Caco-2 (cell line): Measurements from ENCODE around the gene TTLL9. TPM values are rescaled to one million over a fixed set of nuclear protein-coding genes. Genes with fewer than 3 reads are reported as not detected.

Experiments
- BruUV-seq: library from RNA; stranded (reverse); fragments of 400-500 nt; replicated peaks from 2 replicates; lab custom pipeline; 2021; lab: Mats Ljungman, UMichigan
- CTCF ChIA-PET: fragments of 300-600 bp; sonication (Branson Sonifier 250); formaldehyde crosslinking; loops from one replicate; lab custom pipeline; 2022; ENCODE audit warnings: antibody characterized with exemption; lab: Charles Lee
- POLR2A ChIA-PET: fragments of 300-600 bp; sonication (Branson Sonifier 250); formaldehyde crosslinking; loops from one replicate; lab custom pipeline; 2022; ENCODE audit warnings: antibody characterized with exemption; lab: Charles Lee
- DNase-seq, 2 experiments: peaks; one replicate each; pipeline versions ENCODE4 v3.0.0 to v3.0.0-alpha.2; 2020 to 2022
- H3K27me3 ChIP-seq: replicated peaks from 2 replicates; pipeline ENCODE4 v1.6.0; 2011; ENCODE audit warnings: low read length; ENCODE audit not compliant: control insufficient read depth, insufficient read depth
- H3K36me3 ChIP-seq: 2 replicates; pipeline ENCODE4 v1.5.1; 2011; ENCODE audit warnings: low read length; ENCODE audit not compliant: control insufficient read depth, insufficient read depth
- H3K4me1 ChIP-seq: fragments of 250-450 bp; sonication (Bioruptor Pico); 2 replicates; pipeline ENCODE4 v1.5.1; 2020; ENCODE audit warnings: mild to moderate bottlenecking
- H3K4me3 ChIP-seq: 2 replicates; pipeline ENCODE4 v1.5.1; 2011; ENCODE audit warnings: low read depth, mild to moderate bottlenecking, control low read depth, low read length
- H3K9me3 ChIP-seq: fragments of 250-450 bp; sonication (Bioruptor Pico); 2 replicates; pipeline ENCODE4 v1.5.1; 2020; ENCODE audit warnings: mild to moderate bottlenecking, moderate library complexity
- H3K27ac Mint-ChIP-seq: one replicate; pipeline ENCODE4 v1.8.0; 2022; ENCODE audit warnings: mixed read lengths; ENCODE audit not compliant: unreplicated experiment
- H3K27me3 Mint-ChIP-seq: one replicate; pipeline ENCODE4 v1.8.0; 2022; ENCODE audit warnings: mixed read lengths; ENCODE audit not compliant: insufficient read depth, unreplicated experiment
- H3K36me3 Mint-ChIP-seq: one replicate; pipeline ENCODE4 v1.8.0; 2022; ENCODE audit warnings: mild to moderate bottlenecking, mixed read lengths; ENCODE audit not compliant: insufficient read depth, unreplicated experiment
- H3K4me1 Mint-ChIP-seq: one replicate; pipeline ENCODE4 v1.8.0; 2022; ENCODE audit warnings: low read depth, mixed read lengths; ENCODE audit not compliant: unreplicated experiment
- H3K4me3 Mint-ChIP-seq: one replicate; pipeline ENCODE4 v1.8.0; 2022; ENCODE audit warnings: mild to moderate bottlenecking, moderate library complexity, mixed read lengths; ENCODE audit not compliant: unreplicated experiment
- H3K9me3 Mint-ChIP-seq: one replicate; pipeline ENCODE4 v1.8.0; 2022; ENCODE audit warnings: mixed read lengths; ENCODE audit not compliant: unreplicated experiment
- CTCF ChIP-seq, 2 experiments: fragments of 200-600 bp in 1 of 2; IDR thresholded peaks; 1 replicate in 1 of 2; 2 replicates in 1 of 2; pipeline versions ENCODE4 v1.5.1 to v1.8.0; 2011 to 2022; ENCODE audit warnings: antibody characterized with exemption in 1 of 2, control low read depth in 1 of 2, inconsistent platforms in 1 of 2, low read depth in 1 of 2, low read length in 1 of 2, mild to moderate bottlenecking in 1 of 2, moderate library complexity in 1 of 2; ENCODE audit not compliant: insufficient read depth in 1 of 2, severe bottlenecking in 1 of 2, unreplicated experiment in 1 of 2
- intact Hi-C: fragments of 100-400 bp; cut with micrococcal nuclease; formaldehyde crosslinking; loops from one replicate; pipeline ENCODE4 v1.10.0; 2022; ENCODE audit not compliant: unreplicated experiment
- total RNA-seq: library from RNA; stranded (reverse); gene quantifications from 2 replicates; pipeline ENCODE4 v1.2.3, GENCODE V29; 2022

TTLL9 gene
- total RNA-seq, 1 experiment from 2014 or later: not detected

DNA sequence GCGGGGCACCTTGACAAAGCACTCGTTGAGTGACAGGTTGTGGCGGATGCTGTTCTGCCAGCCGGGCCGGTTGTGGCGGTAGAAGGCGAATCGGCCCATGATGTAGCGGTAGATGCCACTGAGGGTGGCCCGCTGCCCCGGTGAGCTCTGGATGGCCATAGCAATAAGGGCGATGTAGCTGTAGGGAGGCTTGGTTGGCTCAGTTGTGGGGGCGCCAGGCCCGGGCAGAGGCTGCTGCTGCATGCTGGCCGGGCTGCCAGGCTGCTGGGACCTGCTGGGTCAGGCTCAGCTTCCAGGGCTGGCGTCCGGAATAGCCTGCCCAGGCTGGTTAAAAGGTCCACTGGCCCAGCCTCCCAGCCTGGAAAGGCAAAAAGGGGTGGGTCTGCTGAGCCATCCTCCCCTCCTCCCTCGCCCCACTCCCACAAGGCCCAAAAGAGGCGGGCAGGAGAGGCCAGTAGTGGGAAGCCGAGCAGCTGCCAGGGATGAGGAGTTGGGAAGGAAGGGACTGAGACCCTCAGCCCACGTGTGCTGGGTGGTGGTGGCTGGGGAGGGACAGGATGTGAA is 25.1 kb upstream of the TTLL9 start, which contains the start of gene FOXS1:
TSS of gene FOXS1 (minus strand) at position 305 of the 564 bp plus-strand sequence. CDS start at position 243, 62 bp downstream.
- no peak for TF ChIP-seq CTCF (IDR thresholded peaks at IDR 0.05; ENCODE audit: insufficient read depth in 1 of 2, low read depth in 1 of 2, low read length in 1 of 2, severe bottlenecking in 1 of 2, unreplicated experiment in 1 of 2)
- peaks cover 6% of the 10 kb centered on the region for H3K27me3 ChIP-seq
- POLR2A ChIA-PET: no interaction called here

DNA sequence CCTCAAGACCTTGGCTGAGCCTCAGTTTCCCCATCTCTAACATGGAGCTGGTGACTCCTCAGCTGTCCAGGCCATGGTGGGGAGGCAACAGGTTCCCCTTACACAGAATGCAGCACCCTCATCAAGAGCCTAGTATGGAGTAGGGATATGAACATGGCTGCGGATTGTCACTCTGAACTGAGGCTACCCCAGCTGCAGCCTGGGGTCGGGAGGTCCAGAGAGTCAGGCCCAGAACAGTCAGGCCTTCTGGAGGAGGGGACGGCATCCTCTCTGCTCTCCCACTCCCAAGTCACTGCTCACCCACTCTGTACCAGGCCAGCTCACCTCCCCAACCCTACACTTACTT is 23.7 kb upstream of the TTLL9 start:
- Mint-ChIP-seq H3K4me3 (no peak overlapping the region), H3K27me3 (peaks cover 18% of the 10 kb centered on the region), H3K36me3 (no peaks in the 10 kb centered on the region), H3K4me1 (no peaks in the 10 kb centered on the region), H3K27ac (no peak overlapping the region), H3K9me3 (no peaks in the 10 kb centered on the region)
- no peak for DNase-seq
- Histone ChIP-seq H3K4me3 (no peak overlapping the region), H3K36me3 (no peaks in the 10 kb centered on the region), H3K4me1 (peaks cover 7% of the 10 kb centered on the region; the same call in 1 of the 2 replicates), H3K9me3 (no peaks in the 10 kb centered on the region), H3K27me3 (peaks cover 10% of the 10 kb centered on the region)
- no TSS peak for BruUV-seq
- ChIA-PET CTCF (interaction anchor here (0.6 to 2.5 kb wide), 23 partner anchors 9 to 234 kb away, joined by 3 to 14 read pairs (median 5); partner anchors contain the start of gene PDRG1), POLR2A (no interaction called here)
- intact Hi-C loops: loop anchor here (1.0 kb wide), 1 partner anchor 23 kb away; no protein-coding TSS in a partner anchor
- TF ChIP-seq CTCF (IDR thresholded peaks at IDR 0.05; ENCODE audit: insufficient read depth in 1 of 2, low read depth in 1 of 2, low read length in 1 of 2, severe bottlenecking in 1 of 2, unreplicated experiment in 1 of 2): peak in 1 of 2 experiments; percentile 1

More for the DNA sequence above, 25.1 kb upstream of the TTLL9 start, which contains the start of gene FOXS1:
- CTCF ChIA-PET: interaction anchor here (0.5 to 2.5 kb wide), 4 partner anchors 10 to 172 kb away, joined by 3 to 13 read pairs (median 6); no protein-coding TSS in a partner anchor
- no peaks in the 10 kb centered on the region for H3K4me1 Mint-ChIP-seq
- no peak within 1 kb of the TSS for H3K27ac Mint-ChIP-seq
- peaks cover 10% of the 10 kb centered on the region for H3K27me3 Mint-ChIP-seq
- H3K36me3 Mint-ChIP-seq: no peaks in the 10 kb centered on the region
- BruUV-seq: no TSS peak
- no peak within 1 kb of the TSS for H3K4me3 ChIP-seq
- H3K4me3 Mint-ChIP-seq: no peak within 1 kb of the TSS
- intact Hi-C loops: no loop called here
- H3K4me1 ChIP-seq: peaks cover 7% of the 10 kb centered on the region; the same call in 1 of the 2 replicates
- no peaks in the 10 kb centered on the region for H3K9me3 ChIP-seq
- H3K9me3 Mint-ChIP-seq: no peaks in the 10 kb centered on the region
- DNase-seq: no peak
- no peaks in the 10 kb centered on the region for H3K36me3 ChIP-seq

GRCh38 chr20:31848088-31848999 is 22.1 kb upstream of the TTLL9 start:
- ChIA-PET POLR2A (no interaction called here), CTCF (interaction anchor here (0.7 to 2.0 kb wide), 4 partner anchors 25 to 236 kb away, joined by 3 to 5 read pairs (median 4); partner anchors contain the start of gene PDRG1)
- H3K9me3 ChIP-seq: no peaks in the 10 kb centered on the region
- H3K4me1 ChIP-seq: peaks cover 7% of the 10 kb centered on the region; the same call in 1 of the 2 replicates
- H3K27me3 ChIP-seq: peaks cover 11% of the 10 kb centered on the region
- H3K9me3 Mint-ChIP-seq: no peaks in the 10 kb centered on the region
- TF ChIP-seq CTCF (IDR thresholded peaks at IDR 0.05; ENCODE audit: insufficient read depth in 1 of 2, low read depth in 1 of 2, low read length in 1 of 2, severe bottlenecking in 1 of 2, unreplicated experiment in 1 of 2): no peak
- peaks cover 18% of the 10 kb centered on the region for H3K27me3 Mint-ChIP-seq
- no TSS peak for BruUV-seq
- H3K4me3 Mint-ChIP-seq: no peak overlapping the region
- H3K36me3 Mint-ChIP-seq: no peaks in the 10 kb centered on the region
- H3K36me3 ChIP-seq: no peaks in the 10 kb centered on the region
- H3K4me1 Mint-ChIP-seq: no peaks in the 10 kb centered on the region
- no peak for DNase-seq
- H3K4me3 ChIP-seq: no peak overlapping the region
- intact Hi-C loops: no loop called here
- H3K27ac Mint-ChIP-seq: no peak overlapping the region
